Measurements from ENCODE around the gene ATG13. TPM values are rescaled to one million over a fixed set of nuclear protein-coding genes. Genes with fewer than 3 reads are reported as not detected.

The ATG13 gene
- total and polyA plus RNA-seq, 2 of the 8 experiments (the other 6 are each of a cell fraction or from before 2014, with no cell fraction given), result 65.0 to 77.4 TPM

DNA sequence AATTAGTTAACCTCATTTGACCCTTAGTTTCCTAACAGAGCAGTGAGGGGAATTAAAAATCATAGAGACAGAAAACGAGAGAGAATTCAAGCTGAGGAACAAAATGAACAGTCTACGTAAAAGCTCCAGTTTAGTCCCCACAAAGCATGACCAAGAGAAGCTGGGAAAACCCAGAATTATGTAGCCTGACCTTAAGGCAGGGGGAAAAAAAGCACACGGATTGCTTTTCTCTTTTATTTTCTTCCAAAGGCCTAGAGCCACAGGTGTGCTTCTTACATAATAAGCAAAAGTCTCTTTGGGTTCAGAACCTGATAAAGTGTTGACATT lies 23.0 kb upstream of the ATG13 start (continued):
- TF ChIP-seq, protein P1, sequence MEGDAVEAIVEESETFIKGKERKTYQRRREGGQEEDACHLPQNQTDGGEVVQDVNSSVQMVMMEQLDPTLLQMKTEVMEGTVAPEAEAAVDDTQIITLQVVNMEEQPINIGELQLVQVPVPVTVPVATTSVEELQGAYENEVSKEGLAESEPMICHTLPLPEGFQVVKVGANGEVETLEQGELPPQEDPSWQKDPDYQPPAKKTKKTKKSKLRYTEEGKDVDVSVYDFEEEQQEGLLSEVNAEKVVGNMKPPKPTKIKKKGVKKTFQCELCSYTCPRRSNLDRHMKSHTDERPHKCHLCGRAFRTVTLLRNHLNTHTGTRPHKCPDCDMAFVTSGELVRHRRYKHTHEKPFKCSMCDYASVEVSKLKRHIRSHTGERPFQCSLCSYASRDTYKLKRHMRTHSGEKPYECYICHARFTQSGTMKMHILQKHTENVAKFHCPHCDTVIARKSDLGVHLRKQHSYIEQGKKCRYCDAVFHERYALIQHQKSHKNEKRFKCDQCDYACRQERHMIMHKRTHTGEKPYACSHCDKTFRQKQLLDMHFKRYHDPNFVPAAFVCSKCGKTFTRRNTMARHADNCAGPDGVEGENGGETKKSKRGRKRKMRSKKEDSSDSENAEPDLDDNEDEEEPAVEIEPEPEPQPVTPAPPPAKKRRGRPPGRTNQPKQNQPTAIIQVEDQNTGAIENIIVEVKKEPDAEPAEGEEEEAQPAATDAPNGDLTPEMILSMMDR (IDR thresholded peaks at IDR 0.05; ENCODE audit: control extremely low read depth in 1 of 3, insufficient read depth in 1 of 3, low read depth in 1 of 3, low read length in 3 of 3), result no peak
- TF ChIP-seq CREB1 (IDR thresholded peaks at IDR 0.05), result no peak
- TF ChIP-seq, protein P2, sequence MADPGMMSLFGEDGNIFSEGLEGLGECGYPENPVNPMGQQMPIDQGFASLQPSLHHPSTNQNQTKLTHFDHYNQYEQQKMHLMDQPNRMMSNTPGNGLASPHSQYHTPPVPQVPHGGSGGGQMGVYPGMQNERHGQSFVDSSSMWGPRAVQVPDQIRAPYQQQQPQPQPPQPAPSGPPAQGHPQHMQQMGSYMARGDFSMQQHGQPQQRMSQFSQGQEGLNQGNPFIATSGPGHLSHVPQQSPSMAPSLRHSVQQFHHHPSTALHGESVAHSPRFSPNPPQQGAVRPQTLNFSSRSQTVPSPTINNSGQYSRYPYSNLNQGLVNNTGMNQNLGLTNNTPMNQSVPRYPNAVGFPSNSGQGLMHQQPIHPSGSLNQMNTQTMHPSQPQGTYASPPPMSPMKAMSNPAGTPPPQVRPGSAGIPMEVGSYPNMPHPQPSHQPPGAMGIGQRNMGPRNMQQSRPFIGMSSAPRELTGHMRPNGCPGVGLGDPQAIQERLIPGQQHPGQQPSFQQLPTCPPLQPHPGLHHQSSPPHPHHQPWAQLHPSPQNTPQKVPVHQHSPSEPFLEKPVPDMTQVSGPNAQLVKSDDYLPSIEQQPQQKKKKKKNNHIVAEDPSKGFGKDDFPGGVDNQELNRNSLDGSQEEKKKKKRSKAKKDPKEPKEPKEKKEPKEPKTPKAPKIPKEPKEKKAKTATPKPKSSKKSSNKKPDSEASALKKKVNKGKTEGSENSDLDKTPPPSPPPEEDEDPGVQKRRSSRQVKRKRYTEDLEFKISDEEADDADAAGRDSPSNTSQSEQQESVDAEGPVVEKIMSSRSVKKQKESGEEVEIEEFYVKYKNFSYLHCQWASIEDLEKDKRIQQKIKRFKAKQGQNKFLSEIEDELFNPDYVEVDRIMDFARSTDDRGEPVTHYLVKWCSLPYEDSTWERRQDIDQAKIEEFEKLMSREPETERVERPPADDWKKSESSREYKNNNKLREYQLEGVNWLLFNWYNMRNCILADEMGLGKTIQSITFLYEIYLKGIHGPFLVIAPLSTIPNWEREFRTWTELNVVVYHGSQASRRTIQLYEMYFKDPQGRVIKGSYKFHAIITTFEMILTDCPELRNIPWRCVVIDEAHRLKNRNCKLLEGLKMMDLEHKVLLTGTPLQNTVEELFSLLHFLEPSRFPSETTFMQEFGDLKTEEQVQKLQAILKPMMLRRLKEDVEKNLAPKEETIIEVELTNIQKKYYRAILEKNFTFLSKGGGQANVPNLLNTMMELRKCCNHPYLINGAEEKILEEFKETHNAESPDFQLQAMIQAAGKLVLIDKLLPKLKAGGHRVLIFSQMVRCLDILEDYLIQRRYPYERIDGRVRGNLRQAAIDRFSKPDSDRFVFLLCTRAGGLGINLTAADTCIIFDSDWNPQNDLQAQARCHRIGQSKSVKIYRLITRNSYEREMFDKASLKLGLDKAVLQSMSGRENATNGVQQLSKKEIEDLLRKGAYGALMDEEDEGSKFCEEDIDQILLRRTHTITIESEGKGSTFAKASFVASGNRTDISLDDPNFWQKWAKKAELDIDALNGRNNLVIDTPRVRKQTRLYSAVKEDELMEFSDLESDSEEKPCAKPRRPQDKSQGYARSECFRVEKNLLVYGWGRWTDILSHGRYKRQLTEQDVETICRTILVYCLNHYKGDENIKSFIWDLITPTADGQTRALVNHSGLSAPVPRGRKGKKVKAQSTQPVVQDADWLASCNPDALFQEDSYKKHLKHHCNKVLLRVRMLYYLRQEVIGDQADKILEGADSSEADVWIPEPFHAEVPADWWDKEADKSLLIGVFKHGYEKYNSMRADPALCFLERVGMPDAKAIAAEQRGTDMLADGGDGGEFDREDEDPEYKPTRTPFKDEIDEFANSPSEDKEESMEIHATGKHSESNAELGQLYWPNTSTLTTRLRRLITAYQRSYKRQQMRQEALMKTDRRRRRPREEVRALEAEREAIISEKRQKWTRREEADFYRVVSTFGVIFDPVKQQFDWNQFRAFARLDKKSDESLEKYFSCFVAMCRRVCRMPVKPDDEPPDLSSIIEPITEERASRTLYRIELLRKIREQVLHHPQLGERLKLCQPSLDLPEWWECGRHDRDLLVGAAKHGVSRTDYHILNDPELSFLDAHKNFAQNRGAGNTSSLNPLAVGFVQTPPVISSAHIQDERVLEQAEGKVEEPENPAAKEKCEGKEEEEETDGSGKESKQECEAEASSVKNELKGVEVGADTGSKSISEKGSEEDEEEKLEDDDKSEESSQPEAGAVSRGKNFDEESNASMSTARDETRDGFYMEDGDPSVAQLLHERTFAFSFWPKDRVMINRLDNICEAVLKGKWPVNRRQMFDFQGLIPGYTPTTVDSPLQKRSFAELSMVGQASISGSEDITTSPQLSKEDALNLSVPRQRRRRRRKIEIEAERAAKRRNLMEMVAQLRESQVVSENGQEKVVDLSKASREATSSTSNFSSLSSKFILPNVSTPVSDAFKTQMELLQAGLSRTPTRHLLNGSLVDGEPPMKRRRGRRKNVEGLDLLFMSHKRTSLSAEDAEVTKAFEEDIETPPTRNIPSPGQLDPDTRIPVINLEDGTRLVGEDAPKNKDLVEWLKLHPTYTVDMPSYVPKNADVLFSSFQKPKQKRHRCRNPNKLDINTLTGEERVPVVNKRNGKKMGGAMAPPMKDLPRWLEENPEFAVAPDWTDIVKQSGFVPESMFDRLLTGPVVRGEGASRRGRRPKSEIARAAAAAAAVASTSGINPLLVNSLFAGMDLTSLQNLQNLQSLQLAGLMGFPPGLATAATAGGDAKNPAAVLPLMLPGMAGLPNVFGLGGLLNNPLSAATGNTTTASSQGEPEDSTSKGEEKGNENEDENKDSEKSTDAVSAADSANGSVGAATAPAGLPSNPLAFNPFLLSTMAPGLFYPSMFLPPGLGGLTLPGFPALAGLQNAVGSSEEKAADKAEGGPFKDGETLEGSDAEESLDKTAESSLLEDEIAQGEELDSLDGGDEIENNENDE (IDR thresholded peaks at IDR 0.05; ENCODE audit: insufficient replicate concordance, low read length), result no peak
- no peak for TF ChIP-seq JUND (IDR thresholded peaks at IDR 0.05; ENCODE audit: low read length)
- TF ChIP-seq SIRT6 (IDR thresholded peaks at IDR 0.05; ENCODE audit: low read length), result no peak
- TF ChIP-seq KDM5A (IDR thresholded peaks at IDR 0.05; ENCODE audit: low read length), result no peak
- no peak for TF ChIP-seq TCF12 (IDR thresholded peaks at IDR 0.05; ENCODE audit: low read depth, low read length)
- no peak for TF ChIP-seq RXRA (IDR thresholded peaks at IDR 0.05; ENCODE audit: insufficient read depth, low read depth, low read length)

All from H1 (cell line).